Right atrium auricular region (tissue), 2 donors: ENCODE data around the gene HMBS. TPM values are rescaled to one million over a fixed set of nuclear protein-coding genes. Genes with fewer than 3 reads are reported as not detected.
"Not testable (repeated sequence)": the region's sequence is repeated elsewhere in the genome, so short reads cannot be mapped to it uniquely, and the experiment has no call there.

ENCODE experiments used
- DNase-seq: peaks from one replicate; pipeline ENCODE4 v3.0.0-alpha.2; 2019; ENCODE audit warnings: low spot score
- H3K27ac ChIP-seq, 2 donors: fragments of 200-600 bp; sonication (generic); 1 replicate in 1 of 2; 2 replicates in 1 of 2; pipeline ENCODE4 v1.5.1; 2016 to 2019
- H3K27me3 ChIP-seq, 2 donors: fragments of 200-600 bp; sonication (generic); one replicate each; pipeline versions ENCODE4 v1.5.1 to v1.6.0; 2017 to 2019
- H3K36me3 ChIP-seq: fragments of 200-600 bp; sonication (generic); one replicate; pipeline ENCODE4 v1.5.1; 2016
- H3K4me1 ChIP-seq, 2 donors: fragments of 200-600 bp; sonication (generic); one replicate each; pipeline versions ENCODE4 v1.5.1 to v1.6.0; 2017 to 2019
- H3K4me3 ChIP-seq, 2 donors: fragments of 200-600 bp; sonication (generic); 1 replicate in 1 of 2; 2 replicates in 1 of 2; pipeline ENCODE4 v1.5.1; 2017 to 2019; ENCODE audit warnings: mild to moderate bottlenecking in 1 of 2, moderate library complexity in 1 of 2
- H3K9me3 ChIP-seq, 2 donors: fragments of 200-600 bp; sonication (generic); one replicate each; pipeline ENCODE4 v1.5.1; 2019
- CTCF ChIP-seq, 2 donors: fragments of 200-600 bp; sonication (generic); IDR thresholded peaks; one replicate each; pipeline ENCODE4 v1.5.1; 2019; ENCODE audit warnings: antibody characterized with exemption in 2 of 2
- total RNA-seq, 2 donors: library from RNA; depleted of rRNA; stranded (reverse); fragments of >200 nt; gene quantifications; one replicate each; pipeline ENCODE4 v1.1.0, GENCODE V29; 2016

Gene HMBS
- total RNA-seq, 2 donors from 2014 or later, result 4.9 to 13.3 TPM

GRCh38 chr11:119134389-119134978 is 49.8 kb downstream of the HMBS start:
- Histone ChIP-seq H3K9me3 (no peaks in the 10 kb centered on the region), H3K27me3 (no peaks in the 10 kb centered on the region), H3K4me1 (no peaks in the 10 kb centered on the region), H3K36me3 (peaks cover 53% of the 10 kb centered on the region), H3K4me3 (no peak overlapping the region), H3K27ac (no peak overlapping the region)
- TF ChIP-seq CTCF (IDR thresholded peaks at IDR 0.05), result peak in 1 of 2 donors; percentile 48
- no peak for DNase-seq

GRCh38 chr11:119139276-119139675 is 54.6 kb downstream of the HMBS start:
- H3K36me3 ChIP-seq, DNase-seq, H3K9me3 ChIP-seq, H3K27ac ChIP-seq, H3K27me3 ChIP-seq, H3K4me3 ChIP-seq, H3K4me1 ChIP-seq: not testable (repeated sequence)

Other genes with a start within 250 kb of the HMBS start
- gene CXCR5, start 201.0 kb upstream of the HMBS start, total RNA-seq, result under 1 TPM in 1 of 2 donors, not detected in 1; 0.16 TPM
- 10 to 100 TPM; 17.5 to 43.7 TPM for gene BCL9L, start 159.0 kb upstream of the HMBS start, total RNA-seq
- not detected for gene UPK2, start 128.6 kb upstream of the HMBS start, total RNA-seq
- gene FOXR1, start 113.1 kb upstream of the HMBS start, total RNA-seq, result not detected
- 10 to 100 TPM in 1 of 2 donors, 1 to 10 TPM in 1; 8.7 to 11.9 TPM for gene CENATAC, start 86.7 kb upstream of the HMBS start, total RNA-seq
- gene RPS25, start 66.5 kb upstream of the HMBS start, total RNA-seq, result 1,000 to 10,000 TPM in 1 of 2 donors, 100 to 1,000 TPM in 1; 812 to 1,966 TPM
- gene TRAPPC4, start 66.1 kb upstream of the HMBS start, total RNA-seq, result 10 to 100 TPM; 26.1 to 37.2 TPM
- gene SLC37A4, start 54.0 kb upstream of the HMBS start, total RNA-seq, result 10 to 100 TPM in 1 of 2 donors, 1 to 10 TPM in 1; 8.2 to 11.1 TPM
- gene HYOU1, start 27.7 kb upstream of the HMBS start, total RNA-seq, result 10 to 100 TPM; 56.8 to 69.7 TPM
- gene VPS11, start 17.1 kb upstream of the HMBS start, total RNA-seq, result 10 to 100 TPM; 22.0 to 23.7 TPM
- gene DPAGT1, start 17.0 kb downstream of the HMBS start, total RNA-seq, result 10 to 100 TPM; 15.8 to 18.6 TPM
- 10 to 100 TPM; 10.0 to 14.2 TPM for gene C2CD2L, start 22.5 kb downstream of the HMBS start, total RNA-seq
- 10 to 100 TPM; 11.2 to 18.1 TPM for gene HINFP, start 36.7 kb downstream of the HMBS start, total RNA-seq
- 1 to 10 TPM; 1.4 to 1.8 TPM for gene ABCG4, start 64.2 kb downstream of the HMBS start, total RNA-seq
- 10 to 100 TPM; 16.9 to 24.3 TPM for gene NLRX1, start 83.8 kb downstream of the HMBS start, total RNA-seq
- 1 to 10 TPM; 1.7 to 5.6 TPM for gene NHERF4, start 100.6 kb downstream of the HMBS start, total RNA-seq
- gene CBL, start 121.5 kb downstream of the HMBS start, total RNA-seq, result 10 to 100 TPM in 1 of 2 donors, 1 to 10 TPM in 1; 8.5 to 14.5 TPM
- 100 to 1,000 TPM; 356 to 509 TPM for gene MCAM, start 232.2 kb downstream of the HMBS start, total RNA-seq
- gene RNF26, start 249.6 kb downstream of the HMBS start, total RNA-seq, result 10 to 100 TPM in 1 of 2 donors, 1 to 10 TPM in 1; 8.2 to 10.3 TPM